IMR-90 (cell line): ENCODE data around the gene PLLP. TPM values are rescaled to one million over a fixed set of nuclear protein-coding genes. Genes with fewer than 3 reads are reported as not detected.
"Not testable (repeated sequence)": the region's sequence is repeated elsewhere in the genome, so short reads cannot be mapped to it uniquely, and the experiment has no call there.

Source experiments
- ATAC-seq: fragments of 200-7000 bp; cut with Tn5 transposase; 2 replicates; pipeline ENCODE4 v1.9.1; 2020; ENCODE audit warnings: low read depth, mild to moderate bottlenecking, moderate library complexity
- BruUV-seq: library from RNA; stranded (reverse); fragments of 400-500 nt; replicated peaks from 2 replicates; lab custom pipeline; 2021; lab: Mats Ljungman, UMichigan
- CTCF ChIA-PET: fragments of 300-600 bp; formaldehyde crosslinking; extraction: SDS; loops from one replicate; lab custom pipeline; 2021; ENCODE audit warnings: antibody characterized with exemption; lab: Yijun Ruan, JAX
- POLR2A ChIA-PET: fragments of 300-600 bp; sonication (Branson Sonifier 250); formaldehyde crosslinking; loops from one replicate; lab custom pipeline; 2022; ENCODE audit warnings: antibody characterized with exemption; ENCODE audit not compliant: unreplicated experiment; lab: Charles Lee
- DNase-seq: peaks from one replicate; pipeline ENCODE4 v3.0.0; 2013
- H2AFZ ChIP-seq: replicated peaks from 2 replicates; pipeline ENCODE3; 2013; ENCODE audit warnings: low read length, mild to moderate bottlenecking; ENCODE audit not compliant: poor library complexity
- H2AK5ac ChIP-seq: 2 replicates; pipeline ENCODE4 v1.6.1; 2013; ENCODE audit warnings: low read depth, low read length, inconsistent platforms
- H2AK9ac ChIP-seq: replicated peaks from 2 replicates; pipeline ENCODE3; 2013; ENCODE audit warnings: mild to moderate bottlenecking, low read depth, low read length, moderate library complexity; ENCODE audit not compliant: poor library complexity
- H2BK120ac ChIP-seq: 2 replicates; pipeline ENCODE4 v1.6.1; 2013; ENCODE audit warnings: low read depth, low read length, inconsistent platforms
- H2BK15ac ChIP-seq: 3 replicates; pipeline ENCODE4 v1.6.1; 2013; ENCODE audit warnings: low read depth, low read length, inconsistent platforms
- H2BK20ac ChIP-seq: 2 replicates; pipeline ENCODE4 v1.6.1; 2013; ENCODE audit warnings: low read depth, mild to moderate bottlenecking, inconsistent platforms, low read length, moderate library complexity
- H2BK5ac ChIP-seq: 2 replicates; pipeline ENCODE4 v1.6.1; 2013; ENCODE audit warnings: mild to moderate bottlenecking, low read depth, low read length, inconsistent platforms; ENCODE audit not compliant: poor library complexity, severe bottlenecking
- H3K14ac ChIP-seq: replicated peaks from 2 replicates; pipeline ENCODE4 v1.6.1; 2013; ENCODE audit warnings: low read depth, low read length, inconsistent platforms
- H3K18ac ChIP-seq: 2 replicates; pipeline ENCODE4 v1.6.1; 2013; ENCODE audit warnings: low read depth, low read length, control low read depth
- H3K23ac ChIP-seq: 2 replicates; pipeline ENCODE4 v1.6.1; 2013; ENCODE audit warnings: low read depth, low read length, inconsistent platforms
- H3K27ac ChIP-seq: 2 replicates; pipeline ENCODE4 v1.5.1; 2013; ENCODE audit warnings: mild to moderate bottlenecking, control low read depth, low read length; ENCODE audit not compliant: insufficient read depth
- H3K27me3 ChIP-seq: 2 replicates; pipeline ENCODE4 v1.6.1; 2013; ENCODE audit warnings: low read length; ENCODE audit not compliant: control insufficient read depth, insufficient read depth
- H3K36me3 ChIP-seq: 2 replicates; pipeline ENCODE4 v1.6.1; 2013; ENCODE audit warnings: low read length, mixed read lengths; ENCODE audit not compliant: control insufficient read depth, insufficient read depth
- H3K4ac ChIP-seq: 2 replicates; pipeline ENCODE4 v1.6.1; 2013; ENCODE audit warnings: low read depth, low read length, inconsistent platforms
- H3K4me1 ChIP-seq: 2 replicates; pipeline ENCODE4 v1.6.1; 2013; ENCODE audit warnings: low read length, mixed read lengths; ENCODE audit not compliant: control insufficient read depth, insufficient read depth
- H3K4me2 ChIP-seq: 2 replicates; pipeline ENCODE4 v1.6.1; 2013; ENCODE audit warnings: low read depth, mild to moderate bottlenecking, control low read depth, low read length, moderate library complexity
- H3K4me3 ChIP-seq: 2 replicates; pipeline ENCODE4 v1.5.1; 2013; ENCODE audit warnings: low read depth, mild to moderate bottlenecking, control low read depth, low read length, moderate library complexity; ENCODE audit not compliant: insufficient read depth
- H3K56ac ChIP-seq: 2 replicates; pipeline ENCODE4 v1.6.1; 2013; ENCODE audit warnings: low read length, inconsistent platforms; ENCODE audit not compliant: insufficient read depth; ENCODE audit errors: extremely low read depth
- H3K79me1 ChIP-seq, 2 experiments: 2 replicates each; pipeline ENCODE4 v1.6.1; 2013; ENCODE audit warnings: low read length in 2 of 2, inconsistent platforms in 1 of 2, low read depth in 1 of 2
- H3K9ac ChIP-seq: 2 replicates; pipeline ENCODE4 v1.6.1; 2013; ENCODE audit warnings: low read depth, low read length, control low read depth
- H3K9me1 ChIP-seq: 2 replicates; pipeline ENCODE4 v1.6.1; 2013; ENCODE audit warnings: low read length, inconsistent platforms; ENCODE audit not compliant: insufficient read depth
- H3K9me3 ChIP-seq: 2 replicates; pipeline ENCODE4 v1.6.1; 2013; ENCODE audit warnings: low read length; ENCODE audit not compliant: control insufficient read depth, insufficient read depth
- H4K20me1 ChIP-seq: 2 replicates; pipeline ENCODE4 v1.6.1; 2013; ENCODE audit warnings: low read length, inconsistent platforms; ENCODE audit not compliant: insufficient read depth
- H4K5ac ChIP-seq: 2 replicates; pipeline ENCODE4 v1.6.1; 2013; ENCODE audit warnings: mild to moderate bottlenecking, low read depth, low read length, control low read depth
- H4K8ac ChIP-seq, 2 experiments: 2 replicates each; pipeline ENCODE4 v1.6.1; 2013; ENCODE audit warnings: low read depth in 2 of 2, low read length in 2 of 2, control low read depth in 1 of 2, inconsistent platforms in 1 of 2
- H4K91ac ChIP-seq: 2 replicates; pipeline ENCODE4 v1.6.1; 2013; ENCODE audit warnings: low read depth, low read length, inconsistent platforms; ENCODE audit not compliant: insufficient read depth
- WGBS, 2 experiments: methylation state at CpG; one replicate each; pipeline versions ENCODE4 v1.1.5 to v1.1.7; 2013; ENCODE audit warnings: missing lambda C conversion rate in 2 of 2; ENCODE audit not compliant: insufficient read length in 1 of 2; ENCODE audit errors: extremely low coverage in 2 of 2; 5-methylcytosine and 5-hydroxymethylcytosine counted together
- dilution Hi-C: fragments of 300-500 bp; cut with HindIII; formaldehyde crosslinking; loops from one replicate; pipeline ENCODE4 v1.14.3; 2018; ENCODE audit warnings: low sequenced_read_pairs; ENCODE audit not compliant: unreplicated experiment
- in situ Hi-C: fragments of 300-500 bp; cut with MboI; formaldehyde crosslinking; loops from 3 replicates; pipeline ENCODE4 v1.14.3; 2019; ENCODE audit warnings: low sequenced_read_pairs, inconsistent platforms, mixed read lengths
- intact Hi-C: fragments of 100-400 bp; cut with micrococcal nuclease; formaldehyde crosslinking; loops from 2 replicates; pipeline ENCODE4 v1.10.0; 2022
- polyA plus RNA-seq, 3 experiments: library from polyadenylated mRNA; depleted of rRNA; stranded (reverse); fragments of >200 nt; gene quantifications; 2 replicates each; pipeline ENCODE4 v1.2.3, GENCODE V29; 2012; ENCODE audit warnings: low replicate concordance in 1 of 3
- total RNA-seq: library from RNA; depleted of rRNA; stranded (reverse); fragments of >200 nt; gene quantifications from 2 replicates; pipeline ENCODE4 v1.2.3, GENCODE V29; 2012

The PLLP gene
- total and polyA plus RNA-seq, 2 of the 4 experiments (the other 2 are of a cell fraction), result 0.05 TPM; not detected in 1

GRCh38 chr16:57275946-57276345 lies 8.5 kb downstream of the PLLP start:
- H4K5ac ChIP-seq, H3K79me1 ChIP-seq, H3K4me1 ChIP-seq, H3K9me1 ChIP-seq, H2BK15ac ChIP-seq, H3K27ac ChIP-seq, H3K23ac ChIP-seq, H3K4ac ChIP-seq, H2AK5ac ChIP-seq, dilution Hi-C loops, H3K14ac ChIP-seq, H2AFZ ChIP-seq, POLR2A ChIA-PET, H3K36me3 ChIP-seq, H4K20me1 ChIP-seq, H4K8ac ChIP-seq, in situ Hi-C loops, H3K9ac ChIP-seq, H3K18ac ChIP-seq, H2AK9ac ChIP-seq, H2BK5ac ChIP-seq, intact Hi-C loops, DNase-seq, ATAC-seq, BruUV-seq, H3K4me3 ChIP-seq, H4K91ac ChIP-seq, H3K56ac ChIP-seq, H2BK120ac ChIP-seq, CTCF ChIA-PET, H3K9me3 ChIP-seq, H2BK20ac ChIP-seq, H3K4me2 ChIP-seq: not testable (repeated sequence)
- H3K27me3 ChIP-seq, result peaks cover 18% of the 10 kb centered on the region
- no CpG with 5 or more reads among the region's 5 CpGs for WGBS, 2 experiments
